GM12878 (cell line): ENCODE results near the gene C1QTNF5. TPM values are rescaled to one million over a fixed set of nuclear protein-coding genes. Genes with fewer than 3 reads are reported as not detected.
A peak's percentile ranks its signal among the peaks of the same experiment; 100 is the strongest.

Experiments used
- ATAC-seq: fragments of 200-7000 bp; cut with Tn5 transposase; 3 replicates; pipeline ENCODE4 v1.9.1; 2020; ENCODE audit warnings: mild to moderate bottlenecking, moderate library complexity
- BruUV-seq: library from RNA; stranded (reverse); fragments of 400-500 nt; replicated peaks from 2 replicates; lab custom pipeline; 2021; lab: Mats Ljungman, UMichigan
- CTCF ChIA-PET: fragments of 300-600 bp; sonication (Branson Sonifier 250); formaldehyde crosslinking; extraction: SDS; loops from one replicate; lab custom pipeline; 2021; ENCODE audit warnings: inconsistent platforms; lab: Yijun Ruan, JAX
- POLR2A ChIA-PET: fragments of 350-600 bp; formaldehyde crosslinking; extraction: SDS; loops from one replicate; lab custom pipeline; 2021; ENCODE audit warnings: inconsistent platforms; lab: Charles Lee
- RAD21 ChIA-PET: fragments of 300-600 bp; sonication (Branson Sonifier 250); formaldehyde crosslinking; loops from one replicate; lab custom pipeline; 2023; ENCODE audit warnings: antibody characterized with exemption; ENCODE audit not compliant: unreplicated experiment; lab: Charles Lee
- SMC1A ChIA-PET: fragments of 300-600 bp; sonication (Branson Sonifier 250); formaldehyde crosslinking; loops from one replicate; lab custom pipeline; 2023; ENCODE audit not compliant: unreplicated experiment, uncharacterized antibody; lab: Charles Lee
- DNase-seq: peaks from one replicate; pipeline ENCODE4 v3.0.0-alpha.2; 2011; ENCODE audit warnings: low read depth, low spot score
- FAIRE-seq: peaks from 3 replicates; lab custom pipeline; 2011; peaks lifted over from hg19 to GRCh38; lab: Jason Lieb, UNC
- H2AFZ ChIP-seq: 2 replicates; pipeline ENCODE4 v1.6.0; 2011; ENCODE audit warnings: low read depth, low read length, control low read depth; ENCODE audit not compliant: control insufficient read depth
- H3K27ac ChIP-seq: 2 replicates; pipeline ENCODE4 v1.5.1; 2011; ENCODE audit warnings: control low read depth; ENCODE audit not compliant: control insufficient read depth, insufficient read depth
- H3K27me3 ChIP-seq, 2 experiments: replicated peaks in 1 of 2; 2 replicates each; pipeline versions ENCODE4 v1.6.0 to v1.6.1; 2011; ENCODE audit warnings: low read length in 1 of 2; ENCODE audit not compliant: control insufficient read depth in 2 of 2, insufficient read depth in 2 of 2
- H3K36me3 ChIP-seq, 2 experiments: 2 replicates each; pipeline ENCODE4 v1.5.1; 2011; ENCODE audit warnings: low read length in 1 of 2; ENCODE audit not compliant: control insufficient read depth in 2 of 2, insufficient read depth in 2 of 2
- H3K4me1 ChIP-seq: 2 replicates; pipeline ENCODE4 v1.6.1; 2011; ENCODE audit warnings: mild to moderate bottlenecking, low read length, moderate library complexity, mixed read lengths; ENCODE audit not compliant: control insufficient read depth, insufficient read depth
- H3K4me2 ChIP-seq: 2 replicates; pipeline ENCODE4 v1.6.0; 2011; ENCODE audit warnings: control low read depth; ENCODE audit not compliant: control insufficient read depth, insufficient read depth
- H3K4me3 ChIP-seq: fragments of 200-600 bp; sonication (generic); 2 replicates; pipeline ENCODE4 v1.5.1; 2016
- H3K79me2 ChIP-seq: 2 replicates; pipeline ENCODE4 v1.6.0; 2011; ENCODE audit warnings: low read length; ENCODE audit not compliant: control insufficient read depth, insufficient read depth
- H3K9ac ChIP-seq: 2 replicates; pipeline ENCODE4 v1.8.0; 2011; ENCODE audit warnings: low read length, control low read depth, mixed read lengths; ENCODE audit not compliant: control insufficient read depth, insufficient read depth
- H3K9me3 ChIP-seq: replicated peaks from 3 replicates; pipeline ENCODE4 v1.5.1; 2011; ENCODE audit warnings: mild to moderate bottlenecking, low read length; ENCODE audit not compliant: control insufficient read depth, insufficient read depth
- H4K20me1 ChIP-seq: 2 replicates; pipeline ENCODE4 v1.6.0; 2011; ENCODE audit not compliant: control insufficient read depth, insufficient read depth
- CBX3 ChIP-seq: fragments of 200-600 bp; sonication (generic); IDR thresholded peaks from 2 replicates; pipeline ENCODE4 v1.6.1; 2016; ENCODE audit warnings: low read depth, borderline replicate concordance
- CBX5 ChIP-seq: sonication (generic); IDR thresholded peaks from 2 replicates; pipeline ENCODE4 v1.6.1; 2016; ENCODE audit warnings: low read depth, moderate library complexity, mild to moderate bottlenecking, inconsistent platforms
- GATAD2B ChIP-seq: fragments of 450-650 bp; conservative IDR thresholded peaks from 2 replicates; pipeline ENCODE4 v1.6.1; 2017; ENCODE audit warnings: low read depth, mild to moderate bottlenecking, moderate library complexity
- IKZF1 ChIP-seq: fragments of 450-650 bp; conservative IDR thresholded peaks from 2 replicates; pipeline ENCODE4 v1.6.1; 2017; ENCODE audit warnings: antibody characterized with exemption, mild to moderate bottlenecking
- IKZF2 ChIP-seq, 2 experiments: fragments of 450-650 bp; IDR thresholded peaks; 2 replicates each; pipeline ENCODE4 v1.6.1; 2017; ENCODE audit warnings: mild to moderate bottlenecking in 2 of 2, moderate library complexity in 2 of 2
- IRF4 ChIP-seq: IDR thresholded peaks from 2 replicates; pipeline ENCODE4 v1.6.1; 2011; ENCODE audit warnings: low read depth, low read length
- MLLT1 ChIP-seq: fragments of 450-650 bp; IDR thresholded peaks from 2 replicates; pipeline ENCODE4 v1.6.1; 2016; ENCODE audit warnings: mild to moderate bottlenecking
- NBN ChIP-seq: fragments of 450-650 bp; IDR thresholded peaks from 2 replicates; pipeline ENCODE4 v1.6.1; 2016
- SIX5 ChIP-seq: IDR thresholded peaks from 2 replicates; pipeline ENCODE4 v1.6.1; 2011; ENCODE audit warnings: mild to moderate bottlenecking, low read depth, low read length, moderate library complexity; ENCODE audit not compliant: severe bottlenecking
- SKIL ChIP-seq: fragments of 450-650 bp; IDR thresholded peaks from 2 replicates; pipeline ENCODE4 v1.6.1; 2017; ENCODE audit warnings: mild to moderate bottlenecking, low read depth, inconsistent platforms; ENCODE audit not compliant: poor library complexity, severe bottlenecking
- SMARCA5 ChIP-seq: fragments of 450-650 bp; IDR thresholded peaks from 2 replicates; pipeline ENCODE4 v1.6.1; 2017; ENCODE audit warnings: mild to moderate bottlenecking
- SMC3 ChIP-seq: IDR thresholded peaks from 2 replicates; pipeline ENCODE4 v1.6.1; 2011; ENCODE audit warnings: low read length, improper control_type of control experiment, borderline replicate concordance
- TCF7 ChIP-seq: IDR thresholded peaks from 2 replicates; pipeline ENCODE4 v1.6.1; 2014; ENCODE audit warnings: antibody characterized with exemption, borderline replicate concordance
- ZBTB33 ChIP-seq: fragments of 450-650 bp; IDR thresholded peaks from 2 replicates; pipeline ENCODE4 v1.6.1; 2017; ENCODE audit warnings: mild to moderate bottlenecking
- ZNF207 ChIP-seq: fragments of 450-650 bp; IDR thresholded peaks from 2 replicates; pipeline ENCODE4 v1.6.1; 2014; ENCODE audit warnings: antibody characterized with exemption, mild to moderate bottlenecking, borderline replicate concordance
- WGBS: methylation state at CpG from one replicate; pipeline ENCODE4 v1.1.6; 2016; ENCODE audit warnings: low lambda C conversion rate; ENCODE audit not compliant: insufficient replicate concordance, insufficient coverage; ENCODE audit errors: missing lambda C conversion rate; 5-methylcytosine and 5-hydroxymethylcytosine counted together
- in situ Hi-C: fragments of 300-500 bp; cut with MboI; formaldehyde crosslinking; loops from 9 replicates; pipeline ENCODE4 v1.14.3; 2018; ENCODE audit warnings: mixed read lengths
- intact Hi-C: fragments of 100-400 bp; cut with micrococcal nuclease; formaldehyde crosslinking; loops from one replicate; pipeline ENCODE4 v1.14.2; 2022; ENCODE audit not compliant: unreplicated experiment
- polyA plus RNA-seq, 11 experiments: library from polyadenylated mRNA; depleted of rRNA in 4 of 11; unstranded in 6 of 11; stranded (reverse) in 5 of 11; fragments of >200 nt; fragmentation: Nextera tagmentation in 4 of 11; fragmentation: Illumina TruSeq in 1 of 11; extraction: Ambion mirVana in 4 of 11; extraction: Trizol in 1 of 11; gene quantifications; 1 replicate in 1 of 11; 2 replicates in 10 of 11; pipeline versions ENCODE4 v1.2.1 to v1.2.3, GENCODE V29; 2011 to 2016; ENCODE audit warnings: inconsistent platforms in 2 of 11, missing spikeins in 2 of 11, low read depth in 1 of 11
- total RNA-seq, 4 experiments: library from RNA; depleted of rRNA in 3 of 4; stranded (reverse); fragments of >200 nt in 3 of 4; fragmentation: Illumina TruSeq in 1 of 4; extraction: Trizol in 1 of 4; gene quantifications; 2 replicates each; pipeline versions ENCODE4 v1.2.1 to v1.2.3, GENCODE V29; 2013 to 2021

C1QTNF5 gene
- total and polyA plus RNA-seq, 10 of the 15 experiments (the other 5 are each of a cell fraction or from before 2014, with no cell fraction given): not detected

GRCh38 chr11:119357074-119357473 lies 16.4 kb upstream of the C1QTNF5 start (continued):
- TF ChIP-seq ZBTB33: no peak
- TF ChIP-seq SIX5: no peak
- TF ChIP-seq CBX5: no peak
- TF ChIP-seq CBX3: no peak

- H3K4me2 ChIP-seq: peak overlapping the region; percentile 89
- intact Hi-C loops (loop anchor here (1.0 kb wide), 1 partner anchor 118 kb away; no protein-coding TSS in a partner anchor), in situ Hi-C loops (loop anchor here (5.0 kb wide), 1 partner anchor 116 kb away; no protein-coding TSS in a partner anchor)
- 0 out of 2 replicates have a peak, but pooled peaks cover 2% of the 10 kb centered on the region for H4K20me1 ChIP-seq
- H3K4me1 ChIP-seq: peaks cover 10% of the 10 kb centered on the region
- no peaks in the 10 kb centered on the region for H3K79me2 ChIP-seq
- SMC1A ChIA-PET: interaction anchor here (0.9 to 3.3 kb wide), 8 partner anchors 11 to 124 kb away, joined by 3 to 32 read pairs (median 6); partner anchors contain the start of gene USP2
- WGBS: 10% methylated on average over 54 of the region's 54 CpGs
- peak overlapping the region; percentile 34; the same call in 1 of the 2 replicates for H3K9ac ChIP-seq
- peak overlapping the region; percentile 49; the same call in 1 of the 2 replicates for H3K4me3 ChIP-seq
- ATAC-seq (peak; percentile 91), FAIRE-seq (peak; percentile 76), DNase-seq (no peak)
- POLR2A ChIA-PET: interaction anchor here (0.6 to 1.3 kb wide), 7 partner anchors 8 to 343 kb away, joined by 3 to 6 read pairs (median 3); no protein-coding TSS in a partner anchor
- peaks cover 2 to 4% of the 10 kb centered on the region in 2 experiments; a peak in 3 of 4 replicates for H3K27me3 ChIP-seq
- H3K27ac ChIP-seq: no peak overlapping the region
- RAD21 ChIA-PET: interaction anchor here (0.7 to 4.5 kb wide), 6 partner anchors 8 to 187 kb away, joined by 3 to 49 read pairs (median 8); no protein-coding TSS in a partner anchor
- CTCF ChIA-PET: interaction anchor here (0.7 to 4.8 kb wide), 31 partner anchors 9 to 1679 kb away, joined by 3 to 183 read pairs (median 4); partner anchors contain the start of genes NECTIN1 and USP2
- peak overlapping the region; percentile 91 for H2AFZ ChIP-seq
- H3K9me3 ChIP-seq: no peaks in the 10 kb centered on the region
- no peaks in the 10 kb centered on the region for H3K36me3 ChIP-seq
- no TSS peak for BruUV-seq
- TF ChIP-seq NBN: peak; percentile 58; the same call in 1 of the 2 replicates
- TF ChIP-seq ZNF207: 0 out of 2 replicates have a peak, but pooled peaks have one; percentile 49
- 0 out of 4 replicates have a peak, but pooled peaks of 1 of the 2 experiments have one; percentile 28 for TF ChIP-seq IKZF2 (IDR thresholded peaks at IDR 0.05)
- no peak for TF ChIP-seq TCF7
- TF ChIP-seq IRF4: 0 out of 2 replicates have a peak, but pooled peaks have one; percentile 14
- TF ChIP-seq MLLT1: peak; percentile 62; the same call in 1 of the 2 replicates
- peak; percentile 85 for TF ChIP-seq SMC3
- TF ChIP-seq SMARCA5: peak; percentile 25; the same call in 1 of the 2 replicates
- TF ChIP-seq SKIL: no peak
- TF ChIP-seq IKZF1: peak; percentile 44; the same call in 1 of the 2 replicates
- TF ChIP-seq GATAD2B: peak; percentile 73; the same call in 1 of the 2 replicates
Observed at GRCh38 chr11:119356349-119357031, 15.8 kb upstream of the C1QTNF5 start.
